GM12873 (cell line): ENCODE results near the gene PIF1.

Experiments
- CTCF ChIP-seq: IDR thresholded peaks from 2 replicates; pipeline ENCODE4 v1.5.1; 2012; ENCODE audit warnings: low read depth, mild to moderate bottlenecking, moderate library complexity, low read length, control low read depth; ENCODE audit not compliant: insufficient read depth; ENCODE audit errors: missing control alignments

The PIF1 gene

GRCh38 chr15:64807051-64807749 is 18.2 kb downstream of the PIF1 start:
- TF ChIP-seq CTCF: no peak

- TF ChIP-seq CTCF: no peak
Measured at GRCh38 chr15:64806509-64806908, 18.9 kb downstream of the PIF1 start.

GRCh38 chr15:64804619-64805018 is 20.8 kb downstream of the PIF1 start:
- TF ChIP-seq CTCF: no peak

- TF ChIP-seq CTCF: no peak
Measured at GRCh38 chr15:64803526-64803925, 21.9 kb downstream of the PIF1 start.

- TF ChIP-seq CTCF: no peak
Measured at GRCh38 chr15:64800476-64800875, 25.0 kb downstream of the PIF1 start.

GRCh38 chr15:64792282-64792681 is 33.2 kb downstream of the PIF1 start:
- no peak for TF ChIP-seq CTCF

GRCh38 chr15:64791401-64791800 is 34.0 kb downstream of the PIF1 start:
- TF ChIP-seq CTCF: no peak
